ENCODE data around the gene GAS2. TPM values are rescaled to one million over a fixed set of nuclear protein-coding genes. Genes with fewer than 3 reads are reported as not detected.

The GAS2 gene
- total RNA-seq, 1 donor from 2014 or later = 14.3 TPM

GRCh38 chr11:22668005-22668796 is 1.8 kb downstream of the GAS2 start:
- DNase-seq (ENCODE audit: low spot score) = no peak
- intact Hi-C loops (cut with DNase I) = loop anchor here (5.0 kb wide), 2 partner anchors 34 to 41 kb away; partner anchors contain the start of gene FANCF

- intact Hi-C loops (cut with DNase I) = loop anchor here (5.0 kb wide), 2 partner anchors 33 to 42 kb away; partner anchors contain the start of gene FANCF
- DNase-seq (ENCODE audit: low spot score) = no peak
Observed at GRCh38 chr11:22669368-22669767, 3.0 kb downstream of the GAS2 start.

GRCh38 chr11:22670830-22671229 is 4.4 kb downstream of the GAS2 start:
- intact Hi-C loops (cut with DNase I) = loop anchor here (5.0 to 10.0 kb wide), 2 partner anchors 56 to 114 kb away; no protein-coding TSS in a partner anchor
- DNase-seq (ENCODE audit: low spot score) = no peak

GRCh38 chr11:22671751-22672150 is 5.3 kb downstream of the GAS2 start:
- intact Hi-C loops (cut with DNase I) = loop anchor here (5.0 to 10.0 kb wide), 2 partner anchors 56 to 113 kb away; no protein-coding TSS in a partner anchor

GRCh38 chr11:22674470-22675439 is 8.3 kb downstream of the GAS2 start:
- intact Hi-C loops (cut with DNase I) = loop anchor here (5.0 to 10.0 kb wide), 2 partner anchors 53 to 110 kb away; no protein-coding TSS in a partner anchor
- no peak for DNase-seq (ENCODE audit: low spot score)

More at GRCh38 chr11:22671751-22672150, 5.3 kb downstream of the GAS2 start:
- DNase-seq (ENCODE audit: low spot score) = no peak

GRCh38 chr11:22677153-22677903 is 10.9 kb downstream of the GAS2 start:
- intact Hi-C loops (cut with DNase I) = loop anchor here (10.0 kb wide), 1 partner anchor 107 kb away; no protein-coding TSS in a partner anchor
- DNase-seq (ENCODE audit: low spot score) = no peak

GRCh38 chr11:22680628-22681027 is 14.2 kb downstream of the GAS2 start:
- intact Hi-C loops (cut with DNase I) = no loop called here
- no peak for DNase-seq (ENCODE audit: low spot score)

- intact Hi-C loops (cut with DNase I) = no loop called here
- DNase-seq (ENCODE audit: low spot score) = no peak
Observed at GRCh38 chr11:22681281-22681812, 14.9 kb downstream of the GAS2 start.

- DNase-seq (ENCODE audit: low spot score) = no peak
- intact Hi-C loops (cut with DNase I) = no loop called here
Observed at GRCh38 chr11:22684082-22684481, 17.7 kb downstream of the GAS2 start.

GRCh38 chr11:22685111-22685510 is 18.7 kb downstream of the GAS2 start:
- intact Hi-C loops (cut with DNase I) = no loop called here
- no peak for DNase-seq (ENCODE audit: low spot score)

- intact Hi-C loops (cut with DNase I) = no loop called here
- no peak for DNase-seq (ENCODE audit: low spot score)
Observed at GRCh38 chr11:22688914-22689313, 22.5 kb downstream of the GAS2 start.

GRCh38 chr11:22690257-22690656 is 23.8 kb downstream of the GAS2 start:
- no peak for DNase-seq (ENCODE audit: low spot score)
- intact Hi-C loops (cut with DNase I) = no loop called here

GRCh38 chr11:22690871-22691270 is 24.5 kb downstream of the GAS2 start:
- intact Hi-C loops (cut with DNase I) = no loop called here
- no peak for DNase-seq (ENCODE audit: low spot score)

GRCh38 chr11:22699388-22699787 is 33.0 kb downstream of the GAS2 start:
- intact Hi-C loops (cut with DNase I) = no loop called here
- DNase-seq (ENCODE audit: low spot score) = no peak

GRCh38 chr11:22702031-22702430 is 35.6 kb downstream of the GAS2 start:
- intact Hi-C loops (cut with DNase I) = loop anchor here (5.0 kb wide), 1 partner anchor 35 kb away; the partner anchor contains the start of gene GAS2
- DNase-seq (ENCODE audit: low spot score) = no peak

GRCh38 chr11:22703040-22703439 is 36.6 kb downstream of the GAS2 start:
- intact Hi-C loops (cut with DNase I) = loop anchor here (5.0 kb wide), 1 partner anchor 36 kb away; the partner anchor contains the start of gene GAS2
- no peak for DNase-seq (ENCODE audit: low spot score)

- DNase-seq (ENCODE audit: low spot score) = no peak
- intact Hi-C loops (cut with DNase I) = loop anchor here (5.0 kb wide), 1 partner anchor 36 kb away; the partner anchor contains the start of gene GAS2
Observed at GRCh38 chr11:22703591-22703990, 37.2 kb downstream of the GAS2 start.

GRCh38 chr11:22707119-22707899 is 40.9 kb downstream of the GAS2 start:
- no peak for DNase-seq (ENCODE audit: low spot score)

More at GRCh38 chr11:22707119-22707899, 40.9 kb downstream of the GAS2 start:
- intact Hi-C loops (cut with DNase I) = no loop called here

All from cardiac septum (tissue), 1 donor.